Mammary microvascular endothelial cell (primary cell): Measurements from ENCODE around the gene KCTD2. TPM values are rescaled to one million over a fixed set of nuclear protein-coding genes. Genes with fewer than 3 reads are reported as not detected.

Source experiments
- total RNA-seq: library from RNA; depleted of rRNA; stranded (reverse); fragments of >200 nt; gene quantifications from 2 replicates; pipeline ENCODE4 v1.2.3, GENCODE V29; 2015

KCTD2 gene, protein sequence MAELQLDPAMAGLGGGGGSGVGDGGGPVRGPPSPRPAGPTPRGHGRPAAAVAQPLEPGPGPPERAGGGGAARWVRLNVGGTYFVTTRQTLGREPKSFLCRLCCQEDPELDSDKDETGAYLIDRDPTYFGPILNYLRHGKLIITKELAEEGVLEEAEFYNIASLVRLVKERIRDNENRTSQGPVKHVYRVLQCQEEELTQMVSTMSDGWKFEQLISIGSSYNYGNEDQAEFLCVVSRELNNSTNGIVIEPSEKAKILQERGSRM
- 15.0 and 19.5 TPM in 2 replicates for total RNA-seq

DNA sequence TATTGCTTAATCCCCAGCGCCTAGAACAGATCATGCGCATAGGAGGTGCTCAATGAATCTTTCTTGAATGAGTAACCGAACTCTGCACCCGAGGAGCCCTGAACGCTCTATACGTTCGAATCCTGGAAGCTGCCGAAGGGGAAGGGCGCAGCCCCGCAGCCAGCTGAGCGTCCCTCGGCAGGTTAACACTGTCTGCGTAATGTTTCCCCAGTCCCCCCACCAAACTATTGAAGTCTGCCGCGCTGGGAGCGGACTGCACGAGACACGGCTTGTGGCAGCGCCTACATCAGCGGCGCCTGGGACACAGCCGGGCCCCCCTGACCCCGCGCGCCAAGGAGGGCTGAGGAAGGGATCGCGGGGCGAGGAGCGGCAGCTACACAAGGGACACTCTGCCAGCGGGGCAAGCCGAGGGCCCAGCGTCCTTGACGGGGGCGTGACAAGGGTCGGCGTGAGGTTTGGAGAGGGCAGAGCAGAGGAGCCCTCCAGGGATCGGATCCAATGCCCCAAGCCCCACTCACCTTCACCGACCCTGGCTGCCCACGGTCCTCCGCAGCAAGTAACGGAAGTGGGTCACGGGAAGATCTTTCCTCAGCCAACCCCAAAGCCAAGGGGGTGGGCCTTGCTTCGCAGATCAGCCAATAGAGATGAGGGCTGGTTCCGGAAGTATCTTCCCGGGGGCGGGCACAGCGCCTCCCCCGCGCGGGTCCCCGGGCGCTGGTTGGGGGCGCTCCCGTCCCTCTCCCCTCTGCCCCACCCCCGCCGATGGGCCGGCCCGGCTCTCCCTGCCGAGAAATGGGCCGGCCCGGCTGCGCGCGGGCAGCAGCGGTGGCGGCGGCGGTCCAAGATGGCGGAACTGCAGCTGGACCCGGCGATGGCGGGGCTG is at the start of gene KCTD2, which contains the start of gene ATP5PD:
KCTD2 (plus strand) TSS at position 819 of the 883 bp plus-strand sequence; CDS start at position 845, 26 bp downstream.
ATP5PD (minus strand) TSS at position 563 of the 883 bp plus-strand sequence. CDS start 4,319 bp downstream, outside the sequence.

DNA sequence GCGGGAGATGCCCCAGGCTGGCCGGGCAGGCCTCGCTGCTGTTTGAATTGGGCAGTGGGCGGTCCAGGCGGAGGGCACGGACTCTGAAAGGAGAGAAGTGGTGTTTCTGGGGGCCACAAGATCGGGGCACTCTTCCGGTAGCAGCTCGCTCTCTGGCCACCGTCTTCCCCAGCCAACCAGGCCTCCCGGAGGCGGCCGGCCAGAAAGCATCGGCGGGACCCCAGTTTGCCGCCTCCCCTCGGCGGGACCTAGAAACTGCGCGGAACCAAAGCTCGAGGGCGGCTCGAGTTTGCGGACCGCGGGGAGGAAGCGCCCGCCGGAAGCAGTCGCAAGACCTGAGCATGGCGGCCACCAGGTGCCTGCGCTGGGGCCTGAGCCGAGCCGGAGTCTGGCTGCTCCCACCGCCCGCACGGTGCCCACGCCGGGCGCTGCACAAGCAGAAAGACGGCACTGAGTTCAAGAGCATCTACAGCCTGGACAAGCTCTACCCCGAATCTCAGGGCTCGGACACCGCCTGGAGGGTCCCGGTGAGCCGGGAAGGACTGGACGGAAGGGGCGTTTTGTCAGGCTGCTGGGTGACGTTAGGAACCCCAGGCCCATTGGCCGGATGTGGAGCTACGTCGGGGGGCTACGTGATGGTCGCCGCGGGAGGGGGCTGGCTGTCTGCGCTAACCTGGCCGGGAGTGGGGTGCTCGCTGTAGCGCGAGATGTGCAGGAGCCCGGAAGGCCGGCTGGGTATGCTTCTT is 34.5 kb upstream of the KCTD2 start, which contains the start of gene MRPL58:
MRPL58 (plus strand) TSS at position 325 of the 746 bp plus-strand sequence; CDS start at position 342, 17 bp downstream.

DNA sequence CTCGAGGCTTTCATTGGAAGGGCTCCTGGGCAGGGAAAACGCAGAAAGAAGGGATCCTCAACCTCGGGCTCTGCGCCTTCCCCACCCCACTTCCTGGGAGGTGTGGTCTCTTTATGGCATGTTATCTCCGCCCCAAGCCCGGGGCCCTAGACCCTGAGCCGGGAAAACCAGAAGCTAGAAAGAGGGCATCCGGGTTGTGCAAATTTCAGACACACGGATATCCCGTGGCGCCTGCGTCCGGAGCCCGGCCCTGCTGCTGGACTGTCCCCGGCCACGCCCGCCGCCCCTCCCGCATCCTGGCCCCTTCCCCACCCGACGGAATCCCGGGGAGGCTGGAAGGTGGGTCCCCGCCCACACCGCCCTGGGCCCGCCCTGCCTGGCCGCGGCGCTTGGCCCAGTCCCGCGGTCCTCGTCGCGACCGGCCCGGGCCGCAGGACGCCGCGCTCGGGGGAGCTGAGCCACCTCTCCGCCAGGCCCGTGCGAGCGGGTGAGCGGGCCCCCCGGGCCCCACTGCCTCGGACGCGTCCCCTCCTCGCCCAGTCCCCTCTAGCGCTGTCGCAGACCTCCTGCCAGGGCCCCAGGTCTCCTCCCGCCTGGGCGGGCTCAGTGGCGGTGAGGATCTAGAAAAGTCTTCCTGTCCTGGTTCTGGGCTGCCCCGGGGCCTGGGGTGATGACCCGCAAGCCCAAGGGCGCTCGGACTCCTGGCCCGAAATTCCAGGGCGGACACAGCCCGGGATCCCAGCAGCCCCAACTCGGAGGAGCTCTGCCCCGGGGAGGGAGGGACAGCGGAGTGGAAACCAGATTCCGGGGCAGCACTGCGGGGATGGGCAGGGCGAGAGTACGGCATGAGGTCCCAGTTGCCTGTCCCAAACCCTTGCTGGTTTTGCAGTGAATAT is 40.8 kb downstream of the KCTD2 start, which contains the start of gene SLC16A5:
SLC16A5 (plus strand) TSS at position 397 of the 896 bp plus-strand sequence. CDS start 5,683 bp downstream, outside the sequence.

DNA sequence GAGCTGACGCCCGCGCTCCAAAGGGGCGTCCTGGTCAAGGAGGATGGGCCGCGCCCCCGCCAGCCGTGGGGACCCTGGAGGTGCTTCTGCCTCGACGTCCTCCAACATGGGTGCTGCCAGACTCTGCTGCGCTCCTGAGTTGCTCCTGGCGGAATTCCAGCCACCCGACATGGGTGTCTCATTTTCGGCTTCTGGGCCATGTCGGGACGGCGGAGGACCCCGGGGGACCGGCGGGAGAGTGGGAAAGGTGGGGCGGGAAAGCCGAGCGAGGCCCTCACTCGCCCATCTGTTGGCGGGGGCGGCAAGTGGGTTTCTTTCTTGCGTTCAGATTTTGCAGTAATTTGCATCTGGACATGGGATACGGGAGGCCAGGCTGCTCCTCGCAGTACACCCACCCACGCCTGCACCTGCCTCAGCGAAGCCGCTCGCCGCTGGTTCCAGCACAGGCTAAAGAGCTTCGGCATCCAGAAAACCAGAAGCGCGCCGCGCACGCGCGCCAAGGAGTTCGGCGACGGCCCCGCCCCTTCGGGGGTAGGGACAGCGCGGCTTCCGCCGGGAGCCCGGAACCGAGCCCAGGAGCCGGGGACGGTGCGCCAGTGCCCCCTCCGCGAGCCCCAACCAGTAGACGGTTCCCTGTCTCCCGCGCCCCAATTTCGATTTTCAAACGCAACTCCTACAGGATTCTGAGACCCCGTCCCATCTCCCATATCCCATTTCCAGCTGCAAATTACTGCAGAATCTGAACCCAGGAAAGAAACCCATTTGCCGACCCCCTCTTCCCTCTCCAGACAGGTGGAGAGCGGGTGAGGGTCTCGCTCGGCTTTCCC is 62.6 kb downstream of the KCTD2 start, which contains the start of gene ARMC7:
ARMC7 (plus strand) TSS at position 563 of the 827 bp plus-strand sequence. CDS start 320 bp downstream, outside the sequence.

Other genes starting within 250 kb of the KCTD2 start
- gene GRIN2C, start 187.3 kb upstream of the KCTD2 start, total RNA-seq, result not detected in 2 replicates
- 74.3 and 79.2 TPM in 2 replicates for gene FDXR, start 174.2 kb upstream of the KCTD2 start, total RNA-seq
- gene FADS6, start 153.6 kb upstream of the KCTD2 start, total RNA-seq, result not detected in 2 replicates
- not detected in 2 replicates for gene USH1G, start 124.0 kb upstream of the KCTD2 start, total RNA-seq
- not detected in 2 replicates for gene OTOP2, start 123.0 kb upstream of the KCTD2 start, total RNA-seq
- gene OTOP3, start 111.3 kb upstream of the KCTD2 start, total RNA-seq, result not detected in 2 replicates
- gene HID1, start 74.5 kb upstream of the KCTD2 start, total RNA-seq, result 14.3 and 15.5 TPM in 2 replicates
- gene CDR2L, start 59.6 kb upstream of the KCTD2 start, total RNA-seq, result 34.8 and 37.3 TPM in 2 replicates
- gene MRPL58, start 34.6 kb upstream of the KCTD2 start, total RNA-seq, result 85.4 and 109 TPM in 2 replicates
- gene ATP5PD, start 256 bp upstream of the KCTD2 start, total RNA-seq, result 191 and 298 TPM in 2 replicates
- 4.7 and 6.0 TPM in 2 replicates for gene SLC16A5, start 40.7 kb downstream of the KCTD2 start, total RNA-seq
- 6.3 and 7.8 TPM in 2 replicates for gene ARMC7, start 62.7 kb downstream of the KCTD2 start, total RNA-seq
- gene NT5C, start 84.5 kb downstream of the KCTD2 start, total RNA-seq, result 60.8 and 62.7 TPM in 2 replicates
- gene JPT1, start 107.3 kb downstream of the KCTD2 start, total RNA-seq, result 273 and 396 TPM in 2 replicates
- 88.3 and 95.2 TPM in 2 replicates for gene SUMO2, start 135.7 kb downstream of the KCTD2 start, total RNA-seq
- 44.2 and 50.5 TPM in 2 replicates for gene NUP85, start 158.5 kb downstream of the KCTD2 start, total RNA-seq
- 22.5 and 25.7 TPM in 2 replicates for gene GGA3, start 214.4 kb downstream of the KCTD2 start, total RNA-seq
- 67.8 and 76.7 TPM in 2 replicates for gene MRPS7, start 214.7 kb downstream of the KCTD2 start, total RNA-seq
- gene MIF4GD, start 224.0 kb downstream of the KCTD2 start, total RNA-seq, result 14.1 and 23.5 TPM in 2 replicates
- 16.3 and 19.8 TPM in 2 replicates for gene SLC25A19, start 242.2 kb downstream of the KCTD2 start, total RNA-seq